GM11168 (cell line): ENCODE data around the gene CA12.

Experiments
- in situ Hi-C: fragments of 300-500 bp; cut with MboI; formaldehyde crosslinking; loops from one replicate; pipeline ENCODE4 v1.12.0; 2022; ENCODE audit warnings: low sequenced_read_pairs; ENCODE audit not compliant: unreplicated experiment

The CA12 gene

DNA sequence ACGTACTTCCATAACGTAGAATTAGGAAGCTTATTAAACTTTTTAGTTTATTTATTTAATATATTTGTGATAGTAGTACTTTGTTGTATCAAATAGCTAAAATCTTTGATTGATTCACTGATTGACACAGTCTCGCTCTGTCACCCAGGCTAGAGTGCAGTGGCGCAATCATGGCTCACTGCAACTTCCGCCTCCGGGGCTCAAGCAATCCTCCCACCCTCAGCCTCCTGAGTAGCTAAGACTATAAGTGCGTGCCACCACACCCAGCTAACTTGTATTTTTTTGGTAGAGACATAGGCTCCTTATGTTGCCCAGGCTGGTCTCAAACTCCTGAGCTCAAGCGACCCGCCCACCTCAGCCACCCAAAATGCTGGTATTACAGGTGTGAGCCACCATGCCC is 98.5 kb downstream of the CA12 start:
- in situ Hi-C loops: loop anchor here (25.0 kb wide), 1 partner anchor 304 kb away; the partner anchor contains the start of gene FBXL22

GRCh38 chr15:63277893-63278456 is 103.7 kb downstream of the CA12 start:
- in situ Hi-C loops: loop anchor here (25.0 kb wide), 1 partner anchor 309 kb away; the partner anchor contains the start of gene FBXL22

DNA sequence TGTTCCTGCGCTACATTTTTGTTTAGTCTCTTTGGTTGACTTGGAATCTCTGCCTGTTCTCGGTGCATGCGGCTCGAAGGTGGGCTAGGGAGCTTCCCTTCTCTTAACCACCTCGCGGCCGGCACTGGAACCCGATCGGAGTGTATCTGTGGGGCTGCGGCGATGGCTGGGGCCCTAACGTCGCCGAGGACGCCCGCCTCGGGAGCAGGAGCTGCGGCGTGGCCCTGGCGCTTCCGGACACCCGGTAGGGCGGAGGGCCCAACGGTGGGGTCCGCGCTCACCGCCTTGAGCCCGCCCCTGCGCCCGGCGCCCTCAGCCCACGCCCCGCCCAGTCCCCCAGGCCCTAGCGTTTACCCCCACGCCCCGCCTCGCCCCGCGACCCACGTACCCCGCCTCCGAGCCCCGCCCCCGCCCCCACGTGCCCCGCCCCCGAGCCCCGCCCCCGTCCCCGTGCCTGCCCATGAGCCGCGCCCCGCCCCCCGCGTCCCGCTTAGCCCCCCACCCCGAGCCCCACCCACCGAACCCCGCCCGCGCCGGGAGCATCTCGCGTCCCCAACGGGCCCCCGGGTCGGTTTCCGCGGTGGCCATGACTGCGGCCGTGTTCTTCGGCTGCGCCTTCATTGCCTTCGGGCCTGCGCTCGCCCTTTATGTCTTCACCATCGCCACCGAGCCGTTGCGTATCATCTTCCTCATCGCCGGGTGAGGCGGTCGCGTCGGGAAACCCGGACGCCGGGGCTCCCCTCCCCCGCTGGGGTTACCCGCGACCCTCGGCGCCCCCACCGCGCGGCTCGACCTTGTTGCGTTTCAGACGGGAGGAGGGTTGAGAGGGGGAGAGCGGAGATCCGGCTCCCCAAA is 104.4 kb downstream of the CA12 start, which contains the start of gene APH1B:
TSS of gene APH1B (plus strand) at position 568 of the 855 bp plus-strand sequence. CDS start at position 587, 19 bp downstream.
- in situ Hi-C loops: loop anchor here (25.0 kb wide), 1 partner anchor 310 kb away; the partner anchor contains the start of gene FBXL22

DNA sequence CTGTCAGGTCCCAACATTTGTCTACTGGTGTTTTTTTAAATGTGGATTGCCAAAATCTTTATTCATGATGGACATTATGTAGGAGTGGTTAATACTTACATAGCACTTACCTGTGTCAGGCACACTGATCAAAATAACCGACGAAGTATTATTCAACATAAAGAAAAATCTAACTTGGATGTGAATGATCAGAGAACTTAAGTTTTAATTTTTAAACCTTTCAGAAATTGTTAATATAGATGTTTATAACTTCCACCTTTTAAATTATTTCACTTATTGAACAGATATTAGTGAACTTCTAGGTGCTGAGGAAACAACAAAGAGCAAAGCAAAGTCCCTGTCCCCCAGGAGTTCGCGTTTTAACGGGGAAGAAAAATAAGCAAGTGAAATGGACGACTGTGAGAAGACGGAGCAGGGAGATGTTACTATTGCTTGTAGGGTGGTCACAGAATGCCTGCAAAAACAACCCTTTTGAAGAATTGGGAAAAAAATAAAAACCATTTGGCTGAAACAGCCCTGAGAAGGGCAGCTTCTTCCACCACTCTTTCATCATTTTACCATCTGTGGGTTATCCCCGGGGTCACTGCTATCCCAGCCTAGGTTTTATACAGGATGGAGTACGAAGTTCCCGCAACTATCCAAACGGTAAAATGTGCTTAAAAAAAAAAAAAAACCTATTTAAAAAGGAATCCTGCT is 105.2 kb downstream of the CA12 start:
- in situ Hi-C loops: loop anchor here (25.0 kb wide), 1 partner anchor 311 kb away; the partner anchor contains the start of gene FBXL22

DNA sequence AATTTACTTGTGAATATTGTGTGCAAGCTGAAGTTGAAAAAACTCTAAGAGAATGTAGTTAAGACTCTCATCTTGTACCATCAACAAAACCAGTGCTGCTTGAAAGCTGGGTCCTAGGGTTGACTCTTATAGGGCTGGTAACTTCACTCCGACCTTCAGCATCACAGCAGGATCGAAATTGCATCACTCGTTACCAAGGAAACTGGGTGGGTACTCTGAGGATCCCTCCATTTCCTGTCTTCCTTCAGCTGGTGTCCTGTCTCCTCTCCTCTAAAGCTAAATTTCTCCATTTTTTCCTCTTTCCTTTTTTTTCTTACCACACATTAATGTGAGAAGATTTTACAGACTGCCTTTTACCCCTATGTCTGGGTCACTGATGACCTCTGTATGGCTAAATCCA is 107.2 kb downstream of the CA12 start:
- in situ Hi-C loops: no loop called here
